GM23338 (cell line): ENCODE measurements around the gene KCNH5. TPM values are rescaled to one million over a fixed set of nuclear protein-coding genes. Genes with fewer than 3 reads are reported as not detected.

ENCODE experiments used
- ATAC-seq: fragments of 200-7000 bp; cut with Tn5 transposase; 3 replicates; pipeline ENCODE4 v1.9.1; 2020
- DNase-seq: peaks from one replicate; pipeline ENCODE4 v3.0.0-alpha.2; 2015; ENCODE audit warnings: low spot score
- H2AFZ ChIP-seq: fragments of 200-600 bp; sonication (generic); 2 replicates; pipeline ENCODE4 v1.8.0; 2016; ENCODE audit warnings: antibody characterized with exemption, mild to moderate bottlenecking, moderate library complexity
- H3F3A ChIP-seq: fragments of 200-600 bp; sonication (generic); replicated peaks from 2 replicates; pipeline ENCODE4 v1.8.0; 2017; ENCODE audit warnings: antibody characterized with exemption, mixed run types, low read depth
- H3K27ac ChIP-seq: fragments of 200-600 bp; sonication (generic); 2 replicates; pipeline ENCODE4 v1.6.1; 2016; ENCODE audit warnings: low read depth
- H3K27me3 ChIP-seq: fragments of 200-600 bp; sonication (generic); 2 replicates; pipeline ENCODE4 v1.8.0; 2016; ENCODE audit warnings: mild to moderate bottlenecking, mixed run types, moderate library complexity; ENCODE audit not compliant: insufficient read depth
- H3K36me3 ChIP-seq: fragments of 200-600 bp; sonication (generic); 2 replicates; pipeline ENCODE4 v1.8.0; 2016; ENCODE audit warnings: mild to moderate bottlenecking; ENCODE audit not compliant: insufficient read depth
- H3K4me1 ChIP-seq: fragments of 200-600 bp; sonication (generic); 2 replicates; pipeline ENCODE4 v1.8.0; 2016; ENCODE audit warnings: mild to moderate bottlenecking, moderate library complexity; ENCODE audit not compliant: insufficient read depth
- H3K4me2 ChIP-seq: fragments of 200-600 bp; sonication (generic); 2 replicates; pipeline ENCODE4 v1.7.1; 2017; ENCODE audit warnings: mixed run types
- H3K4me3 ChIP-seq: fragments of 200-600 bp; sonication (generic); 2 replicates; pipeline ENCODE4 v1.6.1; 2016; ENCODE audit warnings: mixed run types
- H3K79me2 ChIP-seq: fragments of 200-600 bp; sonication (generic); replicated peaks from 2 replicates; pipeline ENCODE4 v1.8.0; 2017; ENCODE audit warnings: mild to moderate bottlenecking; ENCODE audit not compliant: insufficient read depth
- H3K9me2 ChIP-seq: fragments of 200-600 bp; sonication (generic); 2 replicates; pipeline ENCODE4 v1.8.0; 2017; ENCODE audit not compliant: insufficient read depth
- H4K20me1 ChIP-seq: fragments of 200-600 bp; sonication (generic); replicated peaks from 2 replicates; pipeline ENCODE4 v1.8.0; 2017; ENCODE audit warnings: mild to moderate bottlenecking; ENCODE audit not compliant: insufficient read depth
- H3K27ac Mint-ChIP-seq: 2 replicates; pipeline ENCODE4 v1.8.0; 2020; ENCODE audit warnings: inconsistent platforms, mild to moderate bottlenecking, moderate library complexity, mixed read lengths
- H3K27me3 Mint-ChIP-seq: 3 replicates; pipeline ENCODE4 v1.8.0; 2022; ENCODE audit warnings: low read depth, mild to moderate bottlenecking, moderate library complexity, mixed read lengths, inconsistent platforms; ENCODE audit not compliant: insufficient read depth, poor library complexity
- H3K36me3 Mint-ChIP-seq: 3 replicates; pipeline ENCODE4 v1.8.0; 2021; ENCODE audit warnings: low read depth, mild to moderate bottlenecking, inconsistent platforms, moderate library complexity, mixed read lengths
- H3K4me1 Mint-ChIP-seq: 3 replicates; pipeline ENCODE4 v1.8.0; 2020; ENCODE audit warnings: mild to moderate bottlenecking, inconsistent platforms, mixed read lengths
- H3K4me3 Mint-ChIP-seq: 3 replicates; pipeline ENCODE4 v1.8.0; 2021; ENCODE audit warnings: moderate library complexity, mild to moderate bottlenecking, inconsistent platforms, mixed read lengths
- H3K9me3 Mint-ChIP-seq: 3 replicates; pipeline ENCODE4 v1.8.0; 2020; ENCODE audit warnings: moderate library complexity, mild to moderate bottlenecking, inconsistent platforms, mixed read lengths
- CREB1 ChIP-seq: fragments of 250-450 bp; sonication (Bioruptor Pico); IDR thresholded peaks from 2 replicates; pipeline ENCODE4 v1.5.0; 2020; ENCODE audit warnings: low read depth, mild to moderate bottlenecking, moderate library complexity
- EZH2 ChIP-seq: fragments of 200-600 bp; sonication (generic); IDR thresholded peaks from one replicate; pipeline ENCODE4 v1.8.0; 2017; ENCODE audit warnings: antibody characterized with exemption, mild to moderate bottlenecking, low read depth; ENCODE audit not compliant: unreplicated experiment
- EZH2phosphoT487 ChIP-seq: fragments of 200-600 bp; sonication (generic); IDR thresholded peaks from one replicate; pipeline ENCODE4 v1.8.1; 2018; ENCODE audit warnings: antibody characterized with exemption; ENCODE audit not compliant: unreplicated experiment
- JUNB ChIP-seq: IDR thresholded peaks from one replicate; pipeline ENCODE4 v1.6.1; 2016; ENCODE audit warnings: antibody characterized with exemption; ENCODE audit not compliant: unreplicated experiment
- NANOG ChIP-seq: IDR thresholded peaks from 2 replicates; pipeline ENCODE4 v1.6.1; 2016; ENCODE audit warnings: antibody characterized with exemption, borderline replicate concordance
- POLR2AphosphoS5 ChIP-seq: IDR thresholded peaks from 2 replicates; pipeline ENCODE4 v1.6.1; 2016; ENCODE audit warnings: antibody characterized with exemption, low read depth
- REST ChIP-seq: IDR thresholded peaks from one replicate; pipeline ENCODE4 v1.6.1; 2018; ENCODE audit warnings: antibody characterized with exemption; ENCODE audit not compliant: unreplicated experiment
- STAT1 ChIP-seq: IDR thresholded peaks from one replicate; pipeline ENCODE4 v1.6.1; 2016; ENCODE audit warnings: antibody characterized with exemption; ENCODE audit not compliant: unreplicated experiment
- ZNF331 ChIP-seq: fragments of 250-450 bp; sonication (Bioruptor Pico); IDR thresholded peaks from 2 replicates; pipeline ENCODE4 v1.5.0; 2020; ENCODE audit warnings: low read depth, mild to moderate bottlenecking, moderate library complexity
- polyA plus RNA-seq: library from polyadenylated mRNA; unstranded; fragments of >200 nt; fragmentation: Nextera tagmentation; extraction: Ambion mirVana; gene quantifications from 2 replicates; pipeline ENCODE4 v1.2.1, GENCODE V29; 2016
- total RNA-seq: library from RNA; depleted of rRNA; stranded (reverse); fragments of >200 nt; shearing (Covaris generic); gene quantifications from 2 replicates; pipeline ENCODE4 v1.2.3, GENCODE V29; 2014; rRNA removed
- TF ChIP-seq, protein P1 (sequence below): IDR thresholded peaks from 2 replicates; pipeline ENCODE4 v1.6.1; 2016; ENCODE audit warnings: antibody characterized with exemption

Gene KCNH5
- total and polyA plus RNA-seq, 2 experiments from 2014 or later, result 0.71 to 0.83 TPM

- Histone ChIP-seq H3K27me3 (no peaks in the 10 kb centered on the region), H2AFZ (no peak overlapping the region), H4K20me1 (no peaks in the 10 kb centered on the region), H3K9me2 (peaks cover 9% of the 10 kb centered on the region), H3K27ac (no peak overlapping the region), H3K4me3 (no peak overlapping the region), H3F3A (no peaks in the 10 kb centered on the region), H3K4me2 (no peak overlapping the region), H3K36me3 (no peaks in the 10 kb centered on the region), H3K79me2 (no peaks in the 10 kb centered on the region), H3K4me1 (peaks cover 20% of the 10 kb centered on the region)
- TF ChIP-seq, protein P1, sequence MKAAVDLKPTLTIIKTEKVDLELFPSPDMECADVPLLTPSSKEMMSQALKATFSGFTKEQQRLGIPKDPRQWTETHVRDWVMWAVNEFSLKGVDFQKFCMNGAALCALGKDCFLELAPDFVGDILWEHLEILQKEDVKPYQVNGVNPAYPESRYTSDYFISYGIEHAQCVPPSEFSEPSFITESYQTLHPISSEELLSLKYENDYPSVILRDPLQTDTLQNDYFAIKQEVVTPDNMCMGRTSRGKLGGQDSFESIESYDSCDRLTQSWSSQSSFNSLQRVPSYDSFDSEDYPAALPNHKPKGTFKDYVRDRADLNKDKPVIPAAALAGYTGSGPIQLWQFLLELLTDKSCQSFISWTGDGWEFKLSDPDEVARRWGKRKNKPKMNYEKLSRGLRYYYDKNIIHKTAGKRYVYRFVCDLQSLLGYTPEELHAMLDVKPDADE, result no peak
- TF ChIP-seq REST (no peak), NANOG (no peak), ZNF331 (CRISPR knock-in tag) (no peak), CREB1 (CRISPR knock-in tag) (no peak), STAT1 (no peak), EZH2phosphoT487 (no peak), POLR2AphosphoS5 (no peak), EZH2 (no peak), JUNB (no peak)
- Mint-ChIP-seq H3K27me3 (peaks cover 5% of the 10 kb centered on the region), H3K4me1 (peaks cover 32% of the 10 kb centered on the region), H3K36me3 (peaks cover 9% of the 10 kb centered on the region; the same call in 2 of the 3 replicates), H3K27ac (no peak overlapping the region), H3K4me3 (no peak overlapping the region), H3K9me3 (peaks cover 7% of the 10 kb centered on the region; the same call in 2 of the 3 replicates)
- no peak for ATAC-seq
- DNase-seq, result no peak
Measured at GRCh38 chr14:62654641-62655040, 390.6 kb downstream of the KCNH5 start.

Other genes with a start within 250 kb of the KCNH5 start
- gene RHOJ, start 159.0 kb upstream of the KCNH5 start, total RNA-seq, result 0.17 TPM in 1 of 2 replicates, not detected in the other
- gene RHOJ, start 159.0 kb upstream of the KCNH5 start, polyA plus RNA-seq, result not detected in 2 replicates